ENCODE measurements around the gene TMEM47.

DNA sequence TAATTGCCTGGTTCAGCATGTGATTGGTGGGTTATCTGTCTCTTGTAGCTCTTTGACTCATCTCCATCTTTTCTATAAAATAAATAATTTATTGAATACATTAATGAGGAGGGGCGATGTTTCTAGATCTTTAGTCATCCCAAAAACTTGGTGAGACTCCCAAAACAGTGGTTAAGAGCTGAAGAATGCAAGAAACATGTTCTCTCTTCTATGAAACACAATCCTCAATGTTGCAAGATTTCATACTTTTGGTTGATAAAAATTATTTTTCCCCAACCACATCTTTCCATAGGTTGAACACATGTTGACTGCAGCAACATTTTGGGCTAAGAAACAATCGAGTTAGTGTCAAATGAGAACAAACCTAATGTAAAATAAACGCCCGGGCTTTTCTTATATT, 1.2 kb upstream of the TMEM47 start:
- TF ChIP-seq, protein P1, sequence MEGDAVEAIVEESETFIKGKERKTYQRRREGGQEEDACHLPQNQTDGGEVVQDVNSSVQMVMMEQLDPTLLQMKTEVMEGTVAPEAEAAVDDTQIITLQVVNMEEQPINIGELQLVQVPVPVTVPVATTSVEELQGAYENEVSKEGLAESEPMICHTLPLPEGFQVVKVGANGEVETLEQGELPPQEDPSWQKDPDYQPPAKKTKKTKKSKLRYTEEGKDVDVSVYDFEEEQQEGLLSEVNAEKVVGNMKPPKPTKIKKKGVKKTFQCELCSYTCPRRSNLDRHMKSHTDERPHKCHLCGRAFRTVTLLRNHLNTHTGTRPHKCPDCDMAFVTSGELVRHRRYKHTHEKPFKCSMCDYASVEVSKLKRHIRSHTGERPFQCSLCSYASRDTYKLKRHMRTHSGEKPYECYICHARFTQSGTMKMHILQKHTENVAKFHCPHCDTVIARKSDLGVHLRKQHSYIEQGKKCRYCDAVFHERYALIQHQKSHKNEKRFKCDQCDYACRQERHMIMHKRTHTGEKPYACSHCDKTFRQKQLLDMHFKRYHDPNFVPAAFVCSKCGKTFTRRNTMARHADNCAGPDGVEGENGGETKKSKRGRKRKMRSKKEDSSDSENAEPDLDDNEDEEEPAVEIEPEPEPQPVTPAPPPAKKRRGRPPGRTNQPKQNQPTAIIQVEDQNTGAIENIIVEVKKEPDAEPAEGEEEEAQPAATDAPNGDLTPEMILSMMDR (IDR thresholded peaks at IDR 0.05): no peak
- TF ChIP-seq POLR2A (IDR thresholded peaks at IDR 0.05): no peak
- no peak for TF ChIP-seq EP300 (IDR thresholded peaks at IDR 0.05)
